Astrocyte (in vitro differentiated cells and primary cell): ENCODE data around the gene B4GALT3. TPM values are rescaled to one million over a fixed set of nuclear protein-coding genes. Genes with fewer than 3 reads are reported as not detected.
A peak's percentile ranks its signal among the peaks of the same experiment; 100 is the strongest.

Source experiments
- DNase-seq: peaks from one replicate; pipeline ENCODE4 v3.0.0-alpha.2; 2010; ENCODE audit warnings: low read depth
- FAIRE-seq: peaks from 2 replicates; lab custom pipeline; 2011; peaks lifted over from hg19 to GRCh38; lab: Jason Lieb, UNC
- H2AFZ ChIP-seq: 2 replicates; pipeline ENCODE4 v1.6.0; 2012; ENCODE audit warnings: low read depth, low read length, inconsistent platforms
- H3K27ac ChIP-seq: 2 replicates; pipeline ENCODE4 v1.5.1; 2011; ENCODE audit warnings: low read depth, low read length, inconsistent platforms
- H3K27me3 ChIP-seq: 2 replicates; pipeline ENCODE4 v1.6.0; 2011; ENCODE audit warnings: low read length, inconsistent platforms; ENCODE audit not compliant: insufficient read depth
- H3K36me3 ChIP-seq: 2 replicates; pipeline ENCODE4 v1.5.1; 2011; ENCODE audit warnings: low read length, inconsistent platforms; ENCODE audit not compliant: insufficient read depth
- H3K4me1 ChIP-seq: 2 replicates; pipeline ENCODE4 v1.5.1; 2011; ENCODE audit warnings: low read length, inconsistent platforms; ENCODE audit not compliant: insufficient read depth
- H3K4me2 ChIP-seq: 2 replicates; pipeline ENCODE4 v1.6.0; 2012; ENCODE audit warnings: low read length, inconsistent platforms
- H3K4me3 ChIP-seq: 2 replicates; pipeline ENCODE4 v1.5.1; 2011; ENCODE audit warnings: low read depth, mild to moderate bottlenecking, low read length, inconsistent platforms; ENCODE audit not compliant: insufficient read depth
- H3K79me2 ChIP-seq: 2 replicates; pipeline ENCODE4 v1.6.0; 2012; ENCODE audit warnings: mild to moderate bottlenecking, low read length, inconsistent platforms; ENCODE audit not compliant: insufficient read depth
- H3K9ac ChIP-seq: 2 replicates; pipeline ENCODE4 v1.6.0; 2012; ENCODE audit warnings: mild to moderate bottlenecking, low read length, inconsistent platforms
- H3K9me3 ChIP-seq: 2 replicates; pipeline ENCODE4 v1.5.1; 2012; ENCODE audit warnings: low read depth, mild to moderate bottlenecking, low read length, inconsistent platforms; ENCODE audit not compliant: insufficient read depth
- H4K20me1 ChIP-seq: 2 replicates; pipeline ENCODE4 v1.6.0; 2012; ENCODE audit warnings: low read length, inconsistent platforms; ENCODE audit not compliant: insufficient read depth
- H3K27ac Mint-ChIP-seq: one replicate; pipeline ENCODE4 v1.8.0; 2021; ENCODE audit warnings: mild to moderate bottlenecking, mixed read lengths; ENCODE audit not compliant: unreplicated experiment
- H3K27me3 Mint-ChIP-seq: one replicate; pipeline ENCODE4 v1.8.0; 2021; ENCODE audit warnings: low read depth, mixed read lengths; ENCODE audit not compliant: unreplicated experiment
- H3K36me3 Mint-ChIP-seq: one replicate; pipeline ENCODE4 v1.8.0; 2021; ENCODE audit warnings: low read depth, mixed read lengths; ENCODE audit not compliant: unreplicated experiment
- H3K4me1 Mint-ChIP-seq: one replicate; pipeline ENCODE4 v1.8.0; 2021; ENCODE audit warnings: low read depth, mixed read lengths; ENCODE audit not compliant: unreplicated experiment
- H3K4me3 Mint-ChIP-seq: one replicate; pipeline ENCODE4 v1.8.0; 2021; ENCODE audit warnings: mild to moderate bottlenecking, moderate library complexity, mixed read lengths; ENCODE audit not compliant: unreplicated experiment
- H3K9me3 Mint-ChIP-seq: one replicate; pipeline ENCODE4 v1.8.0; 2021; ENCODE audit warnings: mild to moderate bottlenecking, mixed read lengths; ENCODE audit not compliant: unreplicated experiment
- CTCF ChIP-seq: IDR thresholded peaks from 2 replicates; pipeline ENCODE4 v1.5.1; 2011; ENCODE audit warnings: low read depth, mild to moderate bottlenecking, inconsistent platforms, low read length, moderate library complexity; ENCODE audit not compliant: insufficient read depth
- EZH2 ChIP-seq: IDR thresholded peaks from 2 replicates; pipeline ENCODE4 v1.6.1; 2012; ENCODE audit warnings: mild to moderate bottlenecking, low read length, inconsistent platforms; ENCODE audit not compliant: insufficient read depth
- total RNA-seq: library from RNA; stranded (reverse); gene quantifications from 2 replicates; pipeline ENCODE4 v1.2.1, GENCODE V29; 2021

The B4GALT3 gene
- total RNA-seq, 1 donor from 2014 or later = 39.6 TPM

GRCh38 chr1:161185282-161185682 is 8.0 kb upstream of the B4GALT3 start:
- Histone ChIP-seq H3K36me3 (no peaks in the 10 kb centered on the region), H3K4me2 (no peak overlapping the region), H3K9me3 (no peaks in the 10 kb centered on the region), H3K4me1 (peaks cover 5% of the 10 kb centered on the region), H4K20me1 (no peaks in the 10 kb centered on the region), H3K9ac (no peak overlapping the region), H3K4me3 (no peak overlapping the region), H2AFZ (no peak overlapping the region), H3K27ac (no peak overlapping the region), H3K79me2 (no peaks in the 10 kb centered on the region), H3K27me3 (no peaks in the 10 kb centered on the region)
- DNase-seq = peak; percentile 57
- Mint-ChIP-seq H3K9me3 (peaks cover 2% of the 10 kb centered on the region), H3K27me3 (peaks cover 4% of the 10 kb centered on the region), H3K36me3 (peaks cover 2% of the 10 kb centered on the region), H3K4me3 (no peak overlapping the region), H3K4me1 (peaks cover 14% of the 10 kb centered on the region), H3K27ac (peak overlapping the region; percentile 29)
- no peak for TF ChIP-seq CTCF
- TF ChIP-seq EZH2 = no peak
- no peak for FAIRE-seq

- H3K4me2 ChIP-seq = peak overlapping the region; percentile 40
- peaks cover 17% of the 10 kb centered on the region for H3K4me1 Mint-ChIP-seq
- peaks cover 9% of the 10 kb centered on the region for H3K4me1 ChIP-seq
- H4K20me1 ChIP-seq = no peaks in the 10 kb centered on the region
- peak overlapping the region; percentile 1 for H3K27ac ChIP-seq
- TF ChIP-seq CTCF (no peak), EZH2 (no peak)
- H3K9me3 ChIP-seq = no peaks in the 10 kb centered on the region
- peaks cover 3% of the 10 kb centered on the region for H3K27me3 Mint-ChIP-seq
- no peak overlapping the region for H3K27ac Mint-ChIP-seq
- no peak overlapping the region for H3K4me3 Mint-ChIP-seq
- peak overlapping the region; percentile 23 for H2AFZ ChIP-seq
- H3K36me3 ChIP-seq = no peaks in the 10 kb centered on the region
- peak; percentile 33 for DNase-seq
- peaks cover 2% of the 10 kb centered on the region for H3K9me3 Mint-ChIP-seq
- H3K9ac ChIP-seq = no peak overlapping the region
- H3K36me3 Mint-ChIP-seq = peaks cover 2% of the 10 kb centered on the region
- H3K4me3 ChIP-seq = no peak overlapping the region
- FAIRE-seq = no peak
- peaks cover under 1% of the 10 kb centered on the region for H3K79me2 ChIP-seq
- no peaks in the 10 kb centered on the region for H3K27me3 ChIP-seq
Measured at GRCh38 chr1:161182214-161182613, 4.9 kb upstream of the B4GALT3 start.

GRCh38 chr1:161180639-161181038 is 3.3 kb upstream of the B4GALT3 start:
- no peak for TF ChIP-seq EZH2
- peak; percentile 31 for TF ChIP-seq CTCF
- Histone ChIP-seq H3K36me3 (no peaks in the 10 kb centered on the region), H3K4me3 (no peak overlapping the region), H3K27me3 (no peaks in the 10 kb centered on the region), H3K9ac (no peak overlapping the region), H3K4me1 (peaks cover 17% of the 10 kb centered on the region), H3K9me3 (no peaks in the 10 kb centered on the region), H4K20me1 (no peaks in the 10 kb centered on the region), H2AFZ (no peak overlapping the region), H3K27ac (no peak overlapping the region), H3K4me2 (no peak overlapping the region), H3K79me2 (peaks cover 16% of the 10 kb centered on the region)
- Mint-ChIP-seq H3K36me3 (peaks cover 10% of the 10 kb centered on the region), H3K4me3 (no peak overlapping the region), H3K27ac (no peak overlapping the region), H3K9me3 (no peaks in the 10 kb centered on the region), H3K27me3 (no peaks in the 10 kb centered on the region), H3K4me1 (peaks cover 21% of the 10 kb centered on the region)
- no peak for DNase-seq
- FAIRE-seq = peak; percentile 29
